GM13976 (cell line): ENCODE results near the gene TMEM190.

Source experiments
- DNase-seq: peaks from one replicate; pipeline ENCODE4 v3.0.0; 2012; ENCODE audit warnings: low spot score
- in situ Hi-C: fragments of 300-500 bp; cut with MboI; formaldehyde crosslinking; loops from one replicate; pipeline ENCODE4 v1.12.0; 2022; ENCODE audit warnings: low sequenced_read_pairs, mixed read lengths, inconsistent platforms; ENCODE audit not compliant: unreplicated experiment
- TF ChIP-seq, protein P1 (sequence below): IDR thresholded peaks from 2 replicates; pipeline ENCODE4 v1.5.1; 2012; ENCODE audit warnings: borderline replicate concordance, mild to moderate bottlenecking; ENCODE audit not compliant: insufficient read depth; ENCODE audit errors: extremely low read depth, missing control alignments, control extremely low read depth

The TMEM190 gene

DNA sequence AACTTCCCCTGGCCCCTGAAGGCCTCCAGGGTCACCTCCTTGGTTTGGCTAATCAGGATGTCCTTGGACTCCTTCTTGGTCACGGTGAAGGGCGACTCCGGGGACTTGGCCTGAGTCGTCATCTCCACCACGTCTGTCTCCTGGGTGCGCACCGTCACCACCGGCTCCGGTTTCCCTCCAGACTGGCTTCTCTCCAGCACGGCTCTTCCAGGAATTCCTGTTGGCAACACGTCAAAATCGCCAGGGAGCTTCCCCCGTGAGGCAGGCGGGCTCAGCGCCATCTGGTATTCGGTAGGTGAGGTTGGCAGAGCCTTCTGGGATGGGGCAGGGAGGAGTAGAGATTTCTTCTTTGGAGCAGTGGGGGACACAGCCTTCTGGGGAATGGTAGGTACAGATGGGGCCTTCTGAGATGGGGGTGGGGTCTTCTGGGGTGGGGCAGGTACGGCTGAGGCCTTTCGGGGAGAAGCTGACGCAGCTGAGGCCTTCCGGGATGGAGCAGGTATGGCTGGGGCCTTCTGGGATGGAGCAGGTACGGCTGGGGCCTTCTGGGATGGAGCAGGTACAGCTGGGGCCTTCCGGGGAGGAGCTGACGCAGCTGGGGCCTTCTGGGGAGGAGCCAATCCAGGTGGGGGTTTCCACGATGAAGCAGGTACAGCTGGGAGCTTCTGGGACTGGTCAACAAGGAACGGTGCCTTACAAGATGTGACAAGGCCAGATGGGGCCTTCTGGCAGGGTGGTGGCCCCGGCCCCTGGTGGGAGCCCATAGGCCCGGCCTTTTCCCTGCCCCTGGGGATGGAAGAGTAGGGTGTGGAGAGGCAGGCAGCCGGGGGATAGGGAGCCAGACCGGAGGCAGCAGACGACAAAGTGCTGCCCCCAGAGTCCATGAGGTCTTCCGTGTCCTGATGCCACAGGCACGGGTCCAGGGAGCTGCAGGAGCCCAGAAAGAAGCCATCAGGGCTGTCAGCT lies 17.4 kb upstream of the TMEM190 start:
- DNase-seq, result no peak
- in situ Hi-C loops, result no loop called here
- TF ChIP-seq, protein P1, sequence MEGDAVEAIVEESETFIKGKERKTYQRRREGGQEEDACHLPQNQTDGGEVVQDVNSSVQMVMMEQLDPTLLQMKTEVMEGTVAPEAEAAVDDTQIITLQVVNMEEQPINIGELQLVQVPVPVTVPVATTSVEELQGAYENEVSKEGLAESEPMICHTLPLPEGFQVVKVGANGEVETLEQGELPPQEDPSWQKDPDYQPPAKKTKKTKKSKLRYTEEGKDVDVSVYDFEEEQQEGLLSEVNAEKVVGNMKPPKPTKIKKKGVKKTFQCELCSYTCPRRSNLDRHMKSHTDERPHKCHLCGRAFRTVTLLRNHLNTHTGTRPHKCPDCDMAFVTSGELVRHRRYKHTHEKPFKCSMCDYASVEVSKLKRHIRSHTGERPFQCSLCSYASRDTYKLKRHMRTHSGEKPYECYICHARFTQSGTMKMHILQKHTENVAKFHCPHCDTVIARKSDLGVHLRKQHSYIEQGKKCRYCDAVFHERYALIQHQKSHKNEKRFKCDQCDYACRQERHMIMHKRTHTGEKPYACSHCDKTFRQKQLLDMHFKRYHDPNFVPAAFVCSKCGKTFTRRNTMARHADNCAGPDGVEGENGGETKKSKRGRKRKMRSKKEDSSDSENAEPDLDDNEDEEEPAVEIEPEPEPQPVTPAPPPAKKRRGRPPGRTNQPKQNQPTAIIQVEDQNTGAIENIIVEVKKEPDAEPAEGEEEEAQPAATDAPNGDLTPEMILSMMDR, result no peak

DNA sequence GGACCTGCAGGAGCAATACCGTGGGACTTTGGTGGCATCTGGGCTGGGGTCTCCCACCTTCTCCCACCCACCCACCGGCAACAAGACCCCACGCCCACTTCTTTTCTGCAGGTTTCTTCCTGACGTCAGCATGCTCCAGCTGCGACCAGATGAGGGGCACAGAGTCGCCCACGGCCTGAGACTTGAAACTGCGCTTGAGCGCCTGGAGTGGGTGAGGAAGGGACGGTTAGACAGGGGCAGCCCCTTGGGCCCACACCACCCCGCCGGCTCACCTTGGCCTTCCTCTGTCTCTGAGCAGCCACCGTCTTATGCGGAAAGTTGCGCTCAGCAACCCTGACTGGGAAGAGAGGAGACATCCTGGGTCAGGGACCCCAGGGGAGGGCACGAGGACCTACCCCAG lies 15.7 kb upstream of the TMEM190 start:
- TF ChIP-seq, protein P1, result no peak
- in situ Hi-C loops, result no loop called here
- DNase-seq, result no peak

DNA sequence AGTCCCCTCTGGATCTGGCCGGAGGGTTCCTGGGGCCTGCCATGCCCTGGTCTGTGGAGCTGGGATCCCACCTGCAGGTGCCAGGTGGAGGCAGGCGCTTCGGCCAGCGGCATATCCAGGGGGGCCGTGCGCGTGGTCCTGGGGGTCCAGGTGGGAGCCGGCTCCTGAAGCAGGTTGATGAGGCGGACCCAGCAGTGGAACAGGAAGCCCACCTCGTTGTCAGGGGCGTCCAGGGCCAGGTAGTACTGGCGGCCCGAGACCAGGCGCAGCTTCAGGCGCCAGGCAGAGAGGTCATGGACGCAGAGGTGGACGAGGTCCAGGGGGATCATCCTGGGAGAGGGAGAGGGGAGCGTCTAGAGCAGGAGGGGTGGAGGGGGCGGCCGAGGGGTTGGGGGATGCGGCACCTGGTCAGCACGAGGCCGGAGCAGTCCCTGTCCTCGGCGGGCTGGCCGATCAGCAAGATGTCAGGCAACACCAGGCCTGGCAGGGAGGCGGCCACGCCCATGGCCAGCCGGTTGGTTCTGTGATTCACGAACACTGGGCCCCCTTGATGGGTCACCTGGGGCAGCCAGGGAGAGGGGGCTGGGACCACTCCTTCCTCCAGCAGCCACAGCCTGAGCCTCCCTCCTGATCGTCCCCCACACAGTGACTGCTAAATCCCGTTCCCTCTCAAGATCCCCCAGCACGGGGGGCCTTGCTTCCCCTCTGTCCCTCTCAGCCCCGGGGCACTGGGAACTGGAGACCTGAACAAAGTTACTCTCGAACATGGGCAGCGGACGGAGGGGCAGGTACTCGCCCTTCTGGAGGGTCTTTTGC lies 14.2 kb upstream of the TMEM190 start:
- DNase-seq, result no peak
- in situ Hi-C loops, result no loop called here
- TF ChIP-seq, protein P1, result no peak

DNA sequence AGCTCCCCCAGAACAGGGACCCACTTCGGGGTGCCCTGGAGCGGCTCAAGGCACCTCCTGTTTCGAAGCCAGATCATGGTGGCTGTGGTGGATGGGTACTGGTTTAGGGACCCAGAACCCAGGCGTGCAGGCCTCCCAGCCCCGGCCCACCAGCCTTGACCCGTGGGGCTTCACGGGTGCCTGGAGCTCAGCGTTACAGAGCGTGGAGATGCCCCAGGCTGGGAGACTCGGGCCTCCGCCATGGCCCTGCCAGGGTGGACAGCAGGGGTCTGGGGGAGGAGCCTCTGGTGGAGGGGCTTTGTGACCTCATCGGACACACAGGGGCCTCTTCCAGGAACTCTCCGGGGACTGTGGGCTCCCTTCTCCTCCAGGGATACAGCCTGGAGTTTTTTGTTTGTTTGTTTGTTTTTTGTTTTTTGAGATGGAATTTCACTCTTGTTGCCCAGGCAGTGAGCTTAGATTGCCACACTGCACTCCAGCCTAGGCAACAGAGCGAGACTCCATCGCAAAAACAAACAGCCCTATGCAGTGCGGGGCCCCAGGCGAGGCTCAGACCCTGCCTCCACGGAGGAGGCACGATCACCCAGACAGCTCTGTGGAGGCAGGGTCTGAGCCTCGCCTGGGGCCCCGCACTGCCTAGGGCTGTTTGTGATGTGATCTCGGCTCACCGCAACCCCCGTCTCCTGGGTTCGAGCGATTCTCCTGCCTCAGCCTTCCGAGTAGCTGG lies 13.5 kb upstream of the TMEM190 start, which contains the start of gene GARIN5B:
TSS of gene GARIN5B (minus strand) at position 271 of the 727 bp plus-strand sequence. CDS start at position 77, 194 bp downstream.
- TF ChIP-seq, protein P1, result no peak
- in situ Hi-C loops, result no loop called here
- DNase-seq, result no peak

DNA sequence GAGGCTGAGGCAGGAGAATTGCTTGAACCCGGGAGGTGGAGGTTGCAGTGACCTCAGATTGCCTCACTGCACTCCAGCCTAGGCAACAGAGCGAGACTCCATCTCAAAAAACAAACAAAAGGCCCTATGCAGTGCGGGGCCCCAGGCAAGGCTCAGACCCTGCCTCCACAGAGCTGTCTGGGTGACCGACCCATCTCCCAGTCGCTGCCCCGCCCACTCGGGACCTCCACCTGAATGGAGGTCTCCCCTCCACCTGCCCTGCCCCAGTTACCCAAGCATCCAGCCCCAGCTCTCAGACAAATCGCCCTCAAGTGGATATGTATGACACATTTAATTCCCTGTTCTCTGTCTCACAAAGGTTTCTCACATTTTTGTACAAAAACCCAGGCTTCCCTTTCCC lies 11.4 kb upstream of the TMEM190 start:
- in situ Hi-C loops, result no loop called here
- TF ChIP-seq, protein P1, result no peak
- no peak for DNase-seq

DNA sequence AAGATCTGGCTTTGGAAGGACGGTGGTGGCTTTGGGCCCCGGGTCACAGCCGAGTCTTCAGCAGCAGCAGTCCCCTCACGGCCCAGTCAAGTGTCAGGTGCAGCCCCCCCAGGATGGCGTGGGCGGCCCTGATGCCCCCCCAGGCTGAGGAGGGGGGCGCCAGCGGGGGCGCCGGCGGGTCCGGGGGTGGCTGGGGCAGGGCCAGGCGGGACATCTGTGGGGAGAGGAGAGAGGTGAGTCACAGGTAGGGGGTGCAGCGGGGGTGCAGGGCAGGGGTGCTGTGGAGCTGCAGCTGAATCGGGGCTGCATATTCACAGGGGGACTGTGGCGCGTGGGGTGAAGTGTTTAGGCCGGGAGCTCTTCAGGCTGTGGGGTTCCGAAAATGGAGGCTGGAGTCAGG lies 10.7 kb upstream of the TMEM190 start:
- DNase-seq, result no peak
- in situ Hi-C loops, result no loop called here
- TF ChIP-seq, protein P1, result no peak
